Fibroblast of skin of back (primary cell): ENCODE results near the gene ACOXL.
"Not testable (repeated sequence)": the region's sequence is repeated elsewhere in the genome, so short reads cannot be mapped to it uniquely, and the experiment has no call there.

ENCODE experiments used
- DNase-seq: peaks from one replicate; pipeline ENCODE4 v3.0.0-alpha.2; 2013

Gene ACOXL

DNA sequence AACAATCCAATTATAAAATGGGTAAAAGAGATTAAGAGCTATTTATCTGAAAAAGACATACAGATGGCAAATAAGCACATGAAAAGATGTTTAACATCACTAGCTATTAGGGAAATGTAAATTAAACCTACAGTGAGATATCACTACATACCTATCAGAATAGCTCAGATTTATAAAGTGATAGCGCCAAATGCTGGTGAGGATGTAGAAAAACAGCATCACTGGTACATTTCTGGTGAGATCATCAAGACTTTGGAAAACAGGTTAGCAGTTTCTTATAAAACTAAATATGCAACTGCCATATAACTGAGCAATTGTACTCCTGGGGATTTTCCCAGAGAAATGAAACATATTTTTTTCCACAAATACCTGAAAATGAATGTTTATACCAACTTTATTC lies 100.4 kb downstream of the ACOXL start:
- no peak for DNase-seq

DNA sequence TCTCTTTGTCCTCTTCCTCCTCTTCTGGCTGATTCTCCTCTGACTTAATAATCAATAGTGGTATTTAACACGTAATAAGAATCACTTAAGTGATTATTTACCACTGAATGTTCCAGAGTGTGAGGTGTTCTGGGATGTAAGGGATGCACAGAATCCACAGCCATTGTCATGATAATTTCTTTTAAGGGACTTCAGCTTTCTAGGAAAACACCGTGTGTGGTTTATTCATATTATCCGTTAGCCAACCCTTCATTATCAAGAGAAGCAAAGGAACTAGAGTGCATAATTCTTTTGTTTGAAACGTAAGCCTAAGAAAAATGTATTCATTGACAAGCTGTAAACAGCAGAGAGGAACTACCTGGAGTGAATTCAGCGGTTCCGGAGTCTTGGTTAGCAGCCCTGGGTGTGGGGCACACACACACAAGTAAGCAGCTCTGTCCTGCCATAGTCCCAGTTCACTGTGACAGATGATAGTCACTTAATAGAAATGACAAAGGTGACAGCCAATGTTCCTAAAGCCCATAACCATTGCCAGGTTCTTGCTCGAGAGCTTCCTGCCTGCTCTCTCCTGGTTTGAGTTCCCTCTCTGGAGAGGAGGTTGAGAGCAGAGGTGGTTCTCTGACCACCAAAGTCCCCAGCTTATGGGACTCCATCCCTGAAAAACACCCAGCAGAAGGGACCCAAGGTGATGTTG lies 101.9 kb downstream of the ACOXL start:
- no peak for DNase-seq

- DNase-seq: no peak
Measured at GRCh38 chr2:110836671-110837070, 104.3 kb downstream of the ACOXL start.

DNA sequence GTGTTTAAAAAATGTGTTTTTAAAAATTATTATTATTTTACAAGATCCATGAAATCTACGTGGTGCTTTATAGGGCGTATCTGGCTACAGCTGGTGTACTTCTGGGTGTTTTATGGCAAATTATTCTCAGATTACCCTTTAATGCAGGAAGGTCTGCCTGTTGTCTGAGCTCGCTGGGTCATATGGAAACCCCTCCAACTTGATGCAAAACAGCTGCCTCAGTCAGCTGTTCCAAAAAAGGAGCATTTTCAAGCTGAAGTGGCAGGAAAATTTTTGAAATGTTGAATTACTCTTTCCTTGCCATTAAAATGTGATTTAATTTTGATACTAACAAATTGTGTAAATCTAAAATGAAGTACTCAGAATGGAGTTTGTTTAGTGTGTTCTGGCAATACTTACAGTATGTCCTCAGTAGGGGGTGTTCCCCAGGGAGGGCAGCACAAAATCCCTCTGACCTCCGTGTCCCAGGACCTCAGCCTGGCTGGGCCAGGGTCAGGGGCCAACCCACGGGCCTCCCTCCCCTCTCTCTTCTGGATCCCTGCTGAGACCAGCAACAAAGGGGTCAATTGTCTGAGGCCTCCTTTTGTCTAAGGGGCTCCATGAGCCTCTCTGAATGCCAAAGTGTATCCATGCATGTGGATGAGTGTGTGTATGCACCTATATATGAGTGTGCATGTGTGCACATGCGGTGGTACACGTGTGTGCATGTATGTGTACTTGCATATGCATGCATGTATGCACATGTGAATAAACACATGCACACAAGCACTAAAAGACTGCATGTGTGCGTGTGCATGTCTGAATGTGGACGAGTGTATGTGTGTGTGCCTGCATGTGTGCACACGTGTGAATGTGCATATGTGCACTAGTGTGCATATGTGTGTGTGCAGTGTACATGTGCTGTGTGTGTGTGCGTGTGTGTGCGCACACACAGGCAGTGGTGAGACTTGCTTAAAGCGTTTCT lies 105.4 kb downstream of the ACOXL start:
- no peak for DNase-seq

GRCh38 chr2:110838657-110839384 lies 106.4 kb downstream of the ACOXL start:
- DNase-seq: no peak

DNA sequence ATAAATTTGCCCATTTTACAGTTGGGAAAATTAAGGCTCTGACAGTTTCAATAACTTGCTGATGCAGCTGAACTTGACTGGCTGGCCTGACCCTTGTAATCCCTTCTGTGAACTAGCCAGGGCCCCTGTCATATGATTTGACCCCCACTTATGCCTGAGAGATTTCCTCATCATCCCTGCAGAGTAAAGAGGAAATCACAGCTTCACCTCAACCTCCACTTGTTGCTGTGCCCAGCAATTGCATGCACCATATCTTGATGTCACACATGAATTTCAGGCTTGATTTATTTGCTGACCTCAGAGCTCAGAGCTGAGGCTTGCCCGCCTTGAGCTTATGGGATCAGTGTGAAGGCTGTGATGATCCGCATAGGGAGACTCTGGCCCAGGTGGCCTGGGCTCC lies 108.1 kb downstream of the ACOXL start:
- no peak for DNase-seq

GRCh38 chr2:110842048-110842447 lies 109.7 kb downstream of the ACOXL start:
- no peak for DNase-seq

DNA sequence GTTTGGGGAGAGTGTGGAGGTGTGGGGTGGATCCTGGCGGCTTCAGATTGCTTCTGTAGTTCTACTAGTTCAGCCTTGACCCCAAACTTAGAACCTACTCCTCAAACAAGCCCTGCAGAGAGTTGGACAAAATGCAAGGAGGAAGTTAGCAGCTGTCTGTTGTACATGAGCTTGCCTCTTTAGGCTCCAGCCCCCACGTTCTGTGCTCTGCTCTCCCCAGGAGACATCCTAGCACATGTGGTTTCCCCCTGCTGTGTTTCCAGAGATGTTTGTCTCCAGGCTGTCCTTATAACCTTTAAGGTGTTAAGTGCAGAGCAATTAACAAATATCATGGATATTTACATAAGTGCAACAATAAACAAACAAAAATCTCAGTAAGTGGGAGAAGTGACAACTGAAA lies 111.1 kb downstream of the ACOXL start:
- DNase-seq: no peak

- DNase-seq: no peak
Measured at GRCh38 chr2:110843959-110844510, 111.7 kb downstream of the ACOXL start.

GRCh38 chr2:110847651-110848050 lies 115.3 kb downstream of the ACOXL start:
- no peak for DNase-seq

- no peak for DNase-seq
Measured at GRCh38 chr2:110848071-110848470, 115.7 kb downstream of the ACOXL start.

GRCh38 chr2:110848519-110849030 lies 116.2 kb downstream of the ACOXL start:
- no peak for DNase-seq

- DNase-seq: no peak
Measured at GRCh38 chr2:110851531-110851930, 119.2 kb downstream of the ACOXL start.

GRCh38 chr2:110852051-110852450 lies 119.7 kb downstream of the ACOXL start:
- no peak for DNase-seq

DNA sequence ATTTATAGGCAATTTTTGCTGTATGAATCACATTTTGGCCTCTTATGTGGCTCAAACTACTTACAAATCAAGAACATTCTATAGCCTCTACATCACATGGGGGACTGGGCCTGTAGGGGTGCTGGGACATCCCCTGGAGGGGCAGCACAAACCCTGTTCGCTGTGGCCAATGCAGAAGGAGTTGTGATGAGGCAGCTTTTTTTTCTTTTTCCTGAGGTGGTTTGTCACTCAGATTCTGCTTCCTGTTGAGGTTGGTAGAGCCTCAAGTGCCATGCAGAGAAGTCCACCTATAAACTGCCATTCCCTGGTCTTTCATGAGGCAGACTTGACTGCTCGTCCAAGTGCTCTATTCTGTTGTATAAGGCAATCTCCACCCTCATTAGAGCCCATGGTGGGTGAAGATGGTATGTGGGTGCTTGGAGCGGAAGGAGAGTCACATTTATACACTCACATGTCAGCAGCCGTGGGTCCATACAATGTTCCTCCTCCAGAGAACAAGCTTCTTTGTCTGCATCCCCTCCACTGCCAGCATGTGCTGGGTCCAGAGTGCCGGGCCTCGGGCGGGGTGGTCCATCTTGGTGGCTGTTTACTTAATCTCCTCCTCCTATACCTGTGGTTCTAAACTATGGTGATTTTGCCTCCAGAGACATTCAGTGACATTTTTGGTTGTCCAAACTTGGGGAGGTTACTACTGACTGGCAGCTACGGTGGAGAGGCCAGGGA lies 120.3 kb downstream of the ACOXL start:
- DNase-seq: no peak

GRCh38 chr2:110853516-110853915 lies 121.1 kb downstream of the ACOXL start:
- peak; percentile 26 for DNase-seq

DNA sequence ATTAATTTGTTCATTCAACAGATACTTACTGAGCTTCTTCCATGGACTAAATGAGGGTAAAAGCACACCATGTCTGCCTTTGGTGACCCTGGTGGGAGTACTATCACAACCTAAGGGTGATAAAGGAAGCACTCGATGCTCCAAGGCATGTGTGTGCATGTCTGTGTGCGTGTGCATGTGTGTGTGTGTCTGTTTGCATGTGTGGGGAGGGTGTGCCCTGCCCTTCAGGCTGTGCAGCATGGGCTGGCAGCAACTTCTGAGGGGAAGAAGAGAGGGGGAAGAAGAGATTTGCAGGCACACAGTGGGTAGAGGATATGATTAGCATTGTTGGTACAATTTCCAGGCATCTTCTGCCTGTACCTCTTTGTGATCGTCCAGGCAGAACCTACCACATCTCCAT lies 121.6 kb downstream of the ACOXL start:
- no peak for DNase-seq

GRCh38 chr2:110854355-110855081 lies 122.1 kb downstream of the ACOXL start:
- DNase-seq: no peak

GRCh38 chr2:110855841-110856240 lies 123.5 kb downstream of the ACOXL start:
- DNase-seq: not testable (repeated sequence)

GRCh38 chr2:110858135-110858725 lies 125.9 kb downstream of the ACOXL start:
- DNase-seq: no peak
